Measurements from ENCODE around the gene TMEM186. TPM values are rescaled to one million over a fixed set of nuclear protein-coding genes. Genes with fewer than 3 reads are reported as not detected.
"Not testable (repeated sequence)": the region's sequence is repeated elsewhere in the genome, so short reads cannot be mapped to it uniquely, and the experiment has no call there.

TMEM186 gene
- total RNA-seq, 1 donor from 2014 or later, result 14.2 TPM

GRCh38 chr16:8753416-8754054 is 43.9 kb downstream of the TMEM186 start:
- Mint-ChIP-seq H3K36me3 (peaks cover 10% of the 10 kb centered on the region), H3K4me3 (no peak overlapping the region), H3K27me3 (no peaks in the 10 kb centered on the region), H3K27ac (no peak overlapping the region), H3K9me3 (no peaks in the 10 kb centered on the region), H3K4me1 (ENCODE audit: unreplicated experiment) (no peaks in the 10 kb centered on the region)
- no peak for TF ChIP-seq CTCF (conservative IDR thresholded peaks at IDR 0.05)
- no peak for DNase-seq (ENCODE audit: extremely low spot score, unreplicated experiment)

- Mint-ChIP-seq H3K9me3 (no peaks in the 10 kb centered on the region), H3K27me3 (no peaks in the 10 kb centered on the region)
- DNase-seq (ENCODE audit: extremely low spot score, unreplicated experiment), result no peak
Measured at GRCh38 chr16:8752706-8753105, 44.7 kb downstream of the TMEM186 start.

GRCh38 chr16:8751481-8752311 is 45.7 kb downstream of the TMEM186 start:
- Mint-ChIP-seq H3K9me3 (no peaks in the 10 kb centered on the region), H3K36me3 (peaks cover 14% of the 10 kb centered on the region), H3K4me3 (no peak overlapping the region), H3K27ac (peak overlapping the region; percentile 18), H3K27me3 (no peaks in the 10 kb centered on the region), H3K4me1 (ENCODE audit: unreplicated experiment) (no peaks in the 10 kb centered on the region)
- TF ChIP-seq CTCF (conservative IDR thresholded peaks at IDR 0.05), result no peak
- DNase-seq (ENCODE audit: extremely low spot score, unreplicated experiment), result no peak

More at GRCh38 chr16:8752706-8753105, 44.7 kb downstream of the TMEM186 start:
- peaks cover 14% of the 10 kb centered on the region for H3K36me3 Mint-ChIP-seq
- no peaks in the 10 kb centered on the region for H3K4me1 Mint-ChIP-seq (ENCODE audit: unreplicated experiment)
- TF ChIP-seq CTCF (conservative IDR thresholded peaks at IDR 0.05), result no peak
- H3K4me3 Mint-ChIP-seq, result no peak overlapping the region
- no peak overlapping the region for H3K27ac Mint-ChIP-seq

- not testable (repeated sequence) for H3K27ac Mint-ChIP-seq; H3K9me3 Mint-ChIP-seq; H3K27me3 Mint-ChIP-seq; H3K4me1 Mint-ChIP-seq (ENCODE audit: unreplicated experiment); DNase-seq (ENCODE audit: extremely low spot score, unreplicated experiment); H3K4me3 Mint-ChIP-seq; H3K36me3 Mint-ChIP-seq
Measured at GRCh38 chr16:8748944-8749343, 48.5 kb downstream of the TMEM186 start.

Other genes starting within 250 kb of the TMEM186 start
- gene TMEM114, start 207.1 kb downstream of the TMEM186 start, total RNA-seq (ENCODE audit: low replicate concordance), result 0.50 TPM in 1 of 2 replicates, not detected in the other
- gene METTL22, start 175.9 kb downstream of the TMEM186 start, total RNA-seq (ENCODE audit: low replicate concordance), result 35.4 and 42.3 TPM in 2 replicates
- gene ABAT, start 123.0 kb downstream of the TMEM186 start, total RNA-seq (ENCODE audit: low replicate concordance), result 21.1 and 32.1 TPM in 2 replicates
- 35.5 and 64.3 TPM in 2 replicates for gene PMM2, start 200 bp upstream of the TMEM186 start, total RNA-seq (ENCODE audit: low replicate concordance)
- 84.6 and 88.0 TPM in 2 replicates for gene CARHSP1, start 71.4 kb upstream of the TMEM186 start, total RNA-seq (ENCODE audit: low replicate concordance)
- gene LITAFD, start 84.7 kb upstream of the TMEM186 start, total RNA-seq (ENCODE audit: low replicate concordance), result not detected in 2 replicates
- gene USP7, start 166.3 kb upstream of the TMEM186 start, total RNA-seq (ENCODE audit: low replicate concordance), result 106 and 118 TPM in 2 replicates